Measurements from ENCODE around the gene FAM78B.

FAM78B gene, protein sequence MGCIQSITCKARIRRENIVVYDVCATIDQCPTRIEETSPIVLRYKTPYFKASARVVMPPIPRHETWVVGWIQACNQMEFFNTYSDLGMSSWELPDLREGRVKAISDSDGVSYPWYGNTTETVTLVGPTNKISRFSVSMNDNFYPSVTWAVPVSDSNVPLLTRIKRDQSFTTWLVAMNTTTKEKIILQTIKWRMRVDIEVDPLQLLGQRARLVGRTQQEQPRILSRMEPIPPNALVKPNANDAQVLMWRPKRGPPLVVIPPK

DNA sequence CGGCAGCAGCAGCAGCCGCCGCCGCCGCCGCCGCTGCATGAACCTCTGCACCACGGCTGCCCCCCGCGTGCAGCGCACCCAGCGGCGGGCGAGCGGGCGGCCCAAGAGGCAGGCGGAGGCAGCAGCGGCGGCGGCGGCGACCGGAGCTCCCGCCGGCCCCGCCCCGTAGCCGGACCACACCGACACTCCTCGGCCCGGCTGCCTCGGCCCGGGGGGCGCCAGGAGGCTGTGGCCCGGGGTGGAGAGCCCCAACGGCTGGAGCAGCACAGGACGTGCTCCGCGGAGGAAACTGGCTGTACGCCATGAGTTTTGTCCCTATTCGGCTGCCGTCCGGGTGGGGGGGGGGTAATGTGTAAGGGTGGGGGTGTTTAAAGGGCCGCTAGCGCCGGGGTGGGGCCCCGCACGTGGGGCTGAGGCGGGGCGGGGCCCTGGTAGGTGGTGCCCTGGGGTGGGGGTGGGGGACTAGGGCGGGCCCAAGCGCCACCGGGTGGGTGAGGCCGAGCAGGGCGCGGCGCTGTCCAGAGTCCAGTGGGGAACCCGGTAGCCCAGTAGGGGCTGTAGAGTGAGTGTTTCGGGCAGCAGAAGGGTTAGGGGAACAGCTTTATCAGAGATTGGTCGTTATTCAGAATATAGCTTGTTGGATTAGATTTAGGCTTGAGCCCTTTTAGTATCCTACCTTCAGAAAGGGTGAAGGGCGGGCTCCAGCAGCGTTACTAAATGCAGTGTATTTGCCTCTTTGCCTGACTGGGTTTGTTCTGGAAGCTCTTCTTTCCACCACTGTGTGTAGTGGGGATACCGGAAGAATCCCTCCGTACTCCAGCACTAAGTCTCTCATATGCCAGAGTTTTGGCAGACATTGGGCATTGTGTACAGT lies at the start of gene FAM78B:
TSS of gene FAM78B (minus strand) at position 304 of the 874 bp plus-strand sequence. CDS start 753 bp downstream, outside the sequence.
- DNase-seq = peak; percentile 74 to 78
- TF ChIP-seq POLR2A (IDR thresholded peaks at IDR 0.05; ENCODE audit: low read length) (no peak), GATA1 (IDR thresholded peaks at IDR 0.05; ENCODE audit: low read depth, low read length) (no peak)

DNA sequence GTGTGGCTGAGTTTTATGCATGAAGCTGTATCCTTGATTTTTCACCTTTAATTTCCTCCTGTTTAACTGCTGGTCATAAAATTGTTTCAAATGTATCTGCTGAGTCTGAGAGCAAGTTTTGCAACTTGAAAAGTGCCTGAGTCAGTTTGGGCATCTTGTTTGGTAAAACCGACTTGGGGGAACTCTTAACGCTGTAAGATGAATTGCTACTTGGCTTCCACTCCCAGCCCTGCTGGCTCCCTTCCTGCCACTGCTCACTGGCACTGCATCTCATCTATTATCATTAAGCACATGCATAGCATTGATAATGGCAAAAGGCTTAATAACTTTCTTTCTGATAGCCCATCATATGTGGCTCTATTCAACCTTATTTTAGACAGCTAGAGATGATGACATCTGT lies 35.7 kb upstream of the FAM78B start:
- no peak for DNase-seq
- no peak for TF ChIP-seq GATA1 (IDR thresholded peaks at IDR 0.05; ENCODE audit: low read depth, low read length)

DNA sequence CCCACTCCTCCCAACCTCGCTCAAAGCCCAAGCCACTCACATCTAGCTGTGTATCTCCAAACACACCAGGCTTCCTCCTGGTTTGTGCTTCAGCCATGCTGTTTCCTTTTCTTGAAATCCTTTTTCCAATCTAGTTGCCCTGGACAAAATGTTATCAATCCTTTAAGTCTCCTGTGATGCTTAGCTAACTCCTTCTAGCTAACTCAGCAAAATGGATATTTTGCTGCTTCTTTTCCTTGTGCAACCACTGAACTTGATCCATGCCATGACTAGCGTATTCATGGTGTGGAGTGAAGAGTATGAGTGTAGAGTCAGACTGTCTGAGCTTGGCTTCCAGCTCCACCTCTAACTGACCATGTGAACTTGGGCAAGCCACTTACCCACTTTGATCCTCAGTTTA lies 33.9 kb upstream of the FAM78B start:
- no peak for TF ChIP-seq POLR2A (IDR thresholded peaks at IDR 0.05; ENCODE audit: low read length)
- no peak for TF ChIP-seq GATA1 (IDR thresholded peaks at IDR 0.05; ENCODE audit: low read depth, low read length)
- DNase-seq = no peak

DNA sequence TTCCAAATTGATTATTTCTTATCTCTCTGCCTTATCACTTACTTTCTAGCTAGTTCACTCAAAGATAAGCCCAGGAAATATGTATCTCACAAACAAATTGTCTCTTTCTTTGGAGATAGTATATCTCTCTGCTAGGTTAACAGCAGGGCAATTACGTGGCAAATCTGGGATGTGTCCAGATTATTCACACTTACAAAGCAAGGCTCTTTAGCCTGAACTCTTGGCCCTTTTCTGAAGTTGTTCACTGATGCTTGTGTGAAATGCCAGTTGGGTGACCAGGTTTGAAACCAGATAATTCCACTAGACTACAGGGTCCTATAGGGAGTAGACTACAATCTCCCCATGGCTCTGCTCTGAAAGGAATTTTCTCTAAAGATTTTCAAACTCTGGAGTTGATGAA lies 30.8 kb upstream of the FAM78B start:
- TF ChIP-seq GATA1 (IDR thresholded peaks at IDR 0.05; ENCODE audit: low read depth, low read length) (no peak), POLR2A (IDR thresholded peaks at IDR 0.05; ENCODE audit: low read length) (no peak)
- DNase-seq = no peak

DNA sequence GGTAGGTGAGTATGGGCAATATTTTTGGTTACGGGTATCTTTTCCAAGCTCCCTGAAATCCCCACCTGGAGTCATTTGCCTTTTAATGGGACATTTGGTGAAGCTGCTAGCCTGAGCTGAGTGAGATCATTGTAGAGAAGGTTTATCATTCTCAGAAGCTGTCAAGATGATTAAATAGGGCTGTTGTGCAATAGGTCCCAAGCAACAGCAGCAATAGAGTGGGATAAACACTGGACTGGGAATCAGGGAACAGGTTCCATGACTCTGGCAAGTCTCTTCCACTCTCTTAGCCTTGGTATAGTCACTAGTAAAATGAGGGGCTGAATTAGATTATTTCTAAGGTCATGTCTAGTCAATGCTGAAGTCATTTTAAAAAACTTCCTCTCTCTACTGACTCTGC lies 30.3 kb upstream of the FAM78B start:
- no peak for TF ChIP-seq POLR2A (IDR thresholded peaks at IDR 0.05; ENCODE audit: low read length)
- TF ChIP-seq GATA1 (IDR thresholded peaks at IDR 0.05; ENCODE audit: low read depth, low read length) = no peak
- DNase-seq = no peak

DNA sequence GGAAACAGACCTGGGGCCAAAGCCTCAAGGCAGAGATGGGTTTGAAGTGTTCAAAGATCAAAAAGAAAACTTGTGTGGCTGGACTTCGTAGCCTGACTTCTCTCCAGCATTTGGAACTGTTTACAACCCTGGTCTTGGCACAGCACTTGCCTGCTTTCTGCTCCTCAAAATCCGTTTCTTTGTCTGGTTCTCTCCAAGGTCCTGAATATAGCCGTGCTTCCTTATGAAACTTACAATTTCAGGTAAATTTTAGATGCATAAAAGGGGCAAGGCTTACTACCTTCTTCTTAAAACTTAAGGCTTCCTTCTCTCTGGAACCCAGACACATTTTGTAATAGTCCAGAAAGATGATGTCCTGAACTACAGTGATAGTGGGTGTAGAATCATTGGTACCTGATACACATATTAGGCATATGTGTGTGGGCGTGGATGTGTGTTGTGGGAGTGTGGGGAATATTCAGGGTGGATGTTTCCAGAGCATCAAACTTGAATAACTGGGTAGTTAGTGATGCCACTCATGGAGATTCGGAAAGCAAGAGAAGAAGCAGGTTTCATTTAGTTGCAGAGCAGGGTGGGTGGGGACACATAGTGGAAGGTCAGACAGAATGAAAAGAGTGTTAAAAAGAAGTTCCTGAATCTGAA lies 26.4 kb upstream of the FAM78B start:
- DNase-seq = no peak
- no peak for TF ChIP-seq GATA1 (IDR thresholded peaks at IDR 0.05; ENCODE audit: low read depth, low read length)
- no peak for TF ChIP-seq POLR2A (IDR thresholded peaks at IDR 0.05; ENCODE audit: low read length)

DNA sequence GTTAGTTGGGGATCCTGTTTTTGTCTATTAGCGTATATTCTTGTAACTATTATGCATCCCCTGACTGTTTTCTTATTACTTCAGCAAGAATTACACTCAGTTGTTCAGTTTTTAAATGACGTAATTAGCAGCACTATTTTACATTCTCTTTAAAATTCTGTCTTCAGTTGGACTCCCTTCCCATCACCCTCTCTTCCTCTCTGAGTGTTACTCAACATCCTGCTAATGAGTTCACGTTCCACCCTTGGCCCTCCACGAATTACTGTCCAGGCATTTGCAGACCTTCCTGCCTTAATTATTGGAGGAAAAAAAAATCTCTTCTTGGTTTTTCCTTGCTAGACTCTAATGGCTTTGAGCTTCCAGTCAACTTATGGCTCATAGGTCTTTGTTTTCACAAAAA lies 23.6 kb upstream of the FAM78B start:
- TF ChIP-seq POLR2A (IDR thresholded peaks at IDR 0.05; ENCODE audit: low read length) = no peak
- DNase-seq = no peak

DNA sequence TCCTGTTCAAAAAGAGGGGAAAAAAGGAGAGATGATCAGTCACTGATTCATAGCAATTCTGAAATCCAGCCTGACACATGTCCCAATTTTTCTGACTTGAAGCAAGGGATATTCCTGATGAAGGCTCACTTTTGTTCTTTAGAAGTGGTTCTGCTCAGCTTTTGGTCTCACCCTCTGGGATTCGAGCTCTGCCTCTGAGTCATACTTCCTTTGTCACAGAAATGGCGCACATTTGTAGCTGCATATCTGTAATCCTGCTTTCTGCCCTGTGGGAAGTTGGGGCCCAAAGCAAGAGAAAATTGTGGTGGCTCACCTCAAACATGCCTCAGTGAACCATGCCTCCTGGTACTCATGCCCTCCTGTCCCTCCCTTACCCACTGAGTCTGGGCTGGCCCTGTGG lies 22.3 kb upstream of the FAM78B start:
- DNase-seq = no peak
- TF ChIP-seq GATA1 (IDR thresholded peaks at IDR 0.05; ENCODE audit: low read depth, low read length) (no peak), POLR2A (IDR thresholded peaks at IDR 0.05; ENCODE audit: low read length) (no peak)

DNA sequence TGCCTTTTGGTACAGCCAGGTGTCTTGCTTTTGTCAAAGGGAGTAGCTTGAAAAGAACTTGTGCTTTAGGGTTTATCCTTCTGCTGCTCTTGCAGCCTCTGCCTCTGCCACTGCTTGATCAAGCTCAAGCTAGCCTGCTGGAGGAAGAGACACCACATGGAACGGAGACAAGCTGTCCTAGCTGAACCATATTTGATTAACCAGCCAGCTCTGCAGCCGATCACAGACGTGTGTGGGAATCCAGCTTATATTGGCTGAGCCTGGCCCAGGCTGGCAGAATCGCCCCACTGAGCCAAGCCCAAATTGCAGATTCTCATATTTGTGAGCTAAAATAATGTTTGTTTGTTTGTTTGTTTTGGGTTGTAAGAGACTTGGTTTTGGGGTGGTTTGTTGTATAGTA lies 18.7 kb upstream of the FAM78B start:
- no peak for DNase-seq
- TF ChIP-seq GATA1 (IDR thresholded peaks at IDR 0.05; ENCODE audit: low read depth, low read length) (no peak), POLR2A (IDR thresholded peaks at IDR 0.05; ENCODE audit: low read length) (no peak)

DNA sequence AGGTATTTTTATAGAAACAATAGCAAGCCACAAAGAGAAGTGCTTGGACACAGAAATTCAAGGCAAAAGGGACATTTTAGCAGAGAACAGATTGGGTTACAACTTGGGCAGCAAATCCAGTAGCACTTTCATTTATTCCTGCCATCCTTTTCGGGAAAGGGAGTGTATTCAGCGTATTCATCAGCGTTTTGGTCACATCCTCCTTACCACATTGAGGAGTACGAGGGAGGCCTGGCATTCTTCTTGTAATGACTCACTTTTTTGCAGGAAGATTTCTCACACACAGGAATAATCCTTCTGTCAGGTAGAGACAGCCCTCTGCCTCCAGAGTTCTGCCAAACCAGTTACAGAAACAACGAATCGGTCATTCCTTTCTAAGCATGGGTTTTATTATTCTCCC lies 18.1 kb upstream of the FAM78B start:
- TF ChIP-seq GATA1 (IDR thresholded peaks at IDR 0.05; ENCODE audit: low read depth, low read length) (no peak), POLR2A (IDR thresholded peaks at IDR 0.05; ENCODE audit: low read length) (no peak)
- DNase-seq = no peak

DNA sequence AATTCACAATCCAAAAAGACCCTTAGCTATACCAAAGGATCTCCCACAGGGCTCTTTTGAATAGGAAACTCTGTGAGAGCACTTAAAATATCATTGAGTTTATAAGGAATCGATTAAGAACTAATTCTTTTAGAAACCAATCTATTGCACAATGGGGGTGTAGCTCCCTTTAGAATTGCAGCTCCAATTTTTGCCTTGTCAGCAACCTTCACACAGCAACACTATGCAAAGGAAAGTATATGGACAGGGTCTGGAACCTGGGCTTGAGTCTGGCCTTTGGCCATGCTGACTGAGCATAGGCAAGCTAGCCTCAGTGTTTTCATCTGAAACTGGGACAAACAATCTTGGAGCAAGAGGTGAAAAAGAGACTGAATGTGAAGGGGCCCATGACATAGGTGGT lies 17.2 kb upstream of the FAM78B start:
- no peak for DNase-seq
- TF ChIP-seq POLR2A (IDR thresholded peaks at IDR 0.05; ENCODE audit: low read length) = no peak
- TF ChIP-seq GATA1 (IDR thresholded peaks at IDR 0.05; ENCODE audit: low read depth, low read length) = no peak

DNA sequence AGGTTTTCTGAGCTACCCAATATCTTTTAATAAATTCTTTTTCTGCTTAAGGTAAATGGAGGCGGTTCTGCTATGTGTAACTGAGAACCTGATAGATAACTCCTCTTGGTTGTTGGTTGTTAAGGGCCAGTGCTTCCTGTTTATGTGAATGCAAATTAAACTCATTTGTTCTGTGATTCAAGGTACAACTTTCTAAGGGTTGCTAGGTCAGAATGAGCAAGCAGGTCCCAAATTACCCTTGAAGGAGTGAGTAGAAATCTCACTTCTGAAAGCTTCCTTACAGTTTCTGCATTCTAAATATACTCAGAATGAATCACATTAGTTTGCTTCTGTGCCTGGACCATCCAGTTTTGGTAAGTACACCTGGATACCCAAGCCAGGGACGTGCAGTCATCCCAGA lies 15.5 kb upstream of the FAM78B start:
- DNase-seq = no peak
- TF ChIP-seq POLR2A (IDR thresholded peaks at IDR 0.05; ENCODE audit: low read length) (no peak), GATA1 (IDR thresholded peaks at IDR 0.05; ENCODE audit: low read depth, low read length) (no peak)

DNA sequence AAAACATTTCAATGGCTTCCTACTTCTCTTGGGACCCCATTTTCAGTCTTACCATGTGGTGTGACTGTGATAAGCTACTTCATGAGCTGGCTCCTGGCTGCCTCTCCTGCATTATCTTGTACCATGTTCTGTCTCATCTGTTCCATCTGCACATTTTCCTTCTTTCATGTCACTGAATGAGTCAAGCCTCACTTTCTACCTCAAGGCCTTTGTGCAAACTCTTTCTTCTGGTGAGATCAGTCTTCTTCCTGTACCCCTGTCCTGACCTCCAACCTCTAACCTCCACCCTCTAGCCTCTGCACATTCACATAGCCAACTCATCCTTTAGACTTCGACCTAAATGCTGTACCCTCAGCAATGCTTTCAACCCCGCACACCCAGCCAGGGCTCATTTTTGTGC lies 9.6 kb upstream of the FAM78B start:
- DNase-seq = no peak
- no peak for TF ChIP-seq GATA1 (IDR thresholded peaks at IDR 0.05; ENCODE audit: low read depth, low read length)
- no peak for TF ChIP-seq POLR2A (IDR thresholded peaks at IDR 0.05; ENCODE audit: low read length)

DNA sequence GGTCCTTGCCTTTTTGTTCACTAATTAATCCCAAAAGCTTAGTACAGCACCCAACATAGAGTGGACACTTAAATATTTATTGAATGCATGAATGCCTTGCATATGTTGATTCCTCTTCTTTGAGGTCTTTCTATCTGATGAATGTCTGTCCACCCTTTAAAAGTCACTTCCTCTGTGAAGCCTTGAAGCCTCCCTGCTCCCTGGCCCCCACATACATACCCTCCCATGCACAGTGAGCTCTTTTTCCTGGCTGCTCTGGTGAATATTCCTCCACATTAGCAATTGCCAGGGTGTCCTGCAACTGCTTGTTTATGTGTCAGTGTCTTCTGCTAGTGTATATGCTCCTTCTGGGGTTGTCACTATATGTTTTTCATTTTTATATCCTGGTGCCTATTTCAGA lies 8.2 kb upstream of the FAM78B start:
- TF ChIP-seq GATA1 (IDR thresholded peaks at IDR 0.05; ENCODE audit: low read depth, low read length) = no peak
- no peak for TF ChIP-seq POLR2A (IDR thresholded peaks at IDR 0.05; ENCODE audit: low read length)
- DNase-seq = no peak
